GM21723 (cell line): Measurements from ENCODE around the gene PHF11.
"Not testable (repeated sequence)": the region's sequence is repeated elsewhere in the genome, so short reads cannot be mapped to it uniquely, and the experiment has no call there.

Experiments
- ATAC-seq: cut with Tn5 transposase; IDR thresholded peaks from one replicate; pipeline ENCODE4 v1.9.1; 2021; ENCODE audit warnings: mild to moderate bottlenecking, moderate library complexity; ENCODE audit not compliant: unreplicated experiment

The PHF11 gene

DNA sequence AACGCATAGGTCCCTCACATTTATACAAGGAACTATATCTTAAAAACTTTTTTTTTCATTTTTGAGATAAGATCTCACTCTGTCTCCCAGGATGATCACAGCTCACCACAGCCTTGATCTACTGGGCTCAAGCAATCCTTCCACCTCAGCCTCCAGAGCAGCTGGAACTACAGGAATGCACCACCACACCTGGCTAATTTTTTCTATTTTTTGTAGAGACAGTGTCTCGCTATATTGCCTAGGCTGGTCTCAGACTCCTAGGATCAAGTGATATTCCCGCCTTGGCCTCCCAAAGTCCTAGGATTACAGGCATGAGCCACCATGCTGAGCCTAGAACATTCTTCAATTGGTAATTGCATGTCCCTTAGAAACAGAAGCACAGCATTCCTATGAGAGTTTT is 47.9 kb downstream of the PHF11 start:
- no peak for ATAC-seq

- no peak for ATAC-seq
Measured at GRCh38 chr13:49545661-49546060, 49.9 kb downstream of the PHF11 start.

GRCh38 chr13:49546561-49546960 is 50.8 kb downstream of the PHF11 start:
- no peak for ATAC-seq

DNA sequence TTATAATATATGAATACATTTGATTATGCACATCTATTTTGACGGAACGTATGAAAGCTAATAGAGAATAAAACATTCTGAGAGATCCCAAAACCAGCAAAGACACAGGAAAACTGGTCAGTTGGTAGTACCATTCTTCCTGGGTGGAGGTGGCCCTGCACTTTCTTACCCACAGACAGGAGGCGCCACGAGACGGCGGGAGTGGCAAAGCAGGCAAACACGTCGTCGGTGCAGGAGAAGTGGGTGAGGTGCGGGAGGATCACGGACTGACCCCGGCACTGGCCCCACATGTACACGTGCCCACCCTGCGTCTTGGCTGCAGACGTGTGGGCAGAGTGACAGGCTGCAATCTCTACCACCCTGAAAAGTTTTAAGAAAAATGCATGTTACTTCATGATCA is 53.5 kb downstream of the PHF11 start:
- no peak for ATAC-seq

DNA sequence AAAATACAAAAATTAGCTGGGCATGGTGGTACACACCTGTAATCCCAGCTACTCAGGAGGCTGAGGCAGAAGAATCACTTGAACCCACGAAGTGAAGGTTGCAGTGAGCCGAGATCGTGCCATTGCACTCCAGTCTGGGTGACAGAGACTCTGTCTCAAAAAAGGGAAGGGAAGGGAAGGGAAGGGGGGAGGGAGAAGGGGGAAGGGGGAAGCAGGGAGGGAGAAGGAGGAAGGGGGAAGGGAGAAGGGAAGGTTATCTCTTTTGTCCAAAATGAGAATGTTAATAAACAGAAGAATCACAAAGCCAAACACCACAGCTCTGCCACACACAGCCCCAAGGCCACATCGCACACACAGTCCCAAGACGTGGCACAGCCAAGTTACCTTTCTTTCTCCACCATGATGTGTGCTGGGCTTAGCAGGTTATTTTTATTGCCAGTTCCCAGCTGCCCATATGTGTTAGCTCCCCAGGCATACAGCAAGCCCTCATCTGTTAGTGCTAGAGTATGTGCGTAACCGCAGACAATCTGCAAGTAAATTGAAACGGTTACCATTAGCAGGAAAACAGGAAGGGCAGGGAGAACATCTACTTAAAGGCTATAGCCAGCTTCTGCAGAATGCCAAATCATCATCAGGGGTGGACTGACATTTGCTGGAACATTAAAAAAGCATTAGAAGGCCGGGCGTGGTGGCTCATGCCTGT is 55.3 kb downstream of the PHF11 start:
- no peak for ATAC-seq

GRCh38 chr13:49553888-49554287 is 58.1 kb downstream of the PHF11 start:
- ATAC-seq, result no peak

GRCh38 chr13:49554387-49554786 is 58.6 kb downstream of the PHF11 start:
- ATAC-seq, result no peak

DNA sequence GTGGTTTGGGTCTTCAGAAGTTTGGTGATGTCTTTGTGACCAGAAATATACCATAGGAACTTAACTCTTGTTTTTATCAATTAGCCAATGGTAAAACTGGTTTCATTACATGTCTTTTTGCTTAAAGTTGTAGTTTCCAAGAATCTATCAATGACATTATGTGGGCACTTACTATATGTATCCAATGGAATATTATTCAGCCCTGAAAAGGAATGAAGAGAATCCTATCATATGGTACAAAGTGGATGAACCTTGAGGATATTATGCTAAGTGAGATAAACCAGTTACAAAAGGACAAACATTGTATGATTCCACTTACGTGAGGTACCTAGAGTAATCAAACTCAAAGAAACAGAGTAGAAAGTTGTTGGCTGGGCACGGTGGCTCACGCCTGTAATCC is 63.3 kb downstream of the PHF11 start:
- ATAC-seq, result no peak

DNA sequence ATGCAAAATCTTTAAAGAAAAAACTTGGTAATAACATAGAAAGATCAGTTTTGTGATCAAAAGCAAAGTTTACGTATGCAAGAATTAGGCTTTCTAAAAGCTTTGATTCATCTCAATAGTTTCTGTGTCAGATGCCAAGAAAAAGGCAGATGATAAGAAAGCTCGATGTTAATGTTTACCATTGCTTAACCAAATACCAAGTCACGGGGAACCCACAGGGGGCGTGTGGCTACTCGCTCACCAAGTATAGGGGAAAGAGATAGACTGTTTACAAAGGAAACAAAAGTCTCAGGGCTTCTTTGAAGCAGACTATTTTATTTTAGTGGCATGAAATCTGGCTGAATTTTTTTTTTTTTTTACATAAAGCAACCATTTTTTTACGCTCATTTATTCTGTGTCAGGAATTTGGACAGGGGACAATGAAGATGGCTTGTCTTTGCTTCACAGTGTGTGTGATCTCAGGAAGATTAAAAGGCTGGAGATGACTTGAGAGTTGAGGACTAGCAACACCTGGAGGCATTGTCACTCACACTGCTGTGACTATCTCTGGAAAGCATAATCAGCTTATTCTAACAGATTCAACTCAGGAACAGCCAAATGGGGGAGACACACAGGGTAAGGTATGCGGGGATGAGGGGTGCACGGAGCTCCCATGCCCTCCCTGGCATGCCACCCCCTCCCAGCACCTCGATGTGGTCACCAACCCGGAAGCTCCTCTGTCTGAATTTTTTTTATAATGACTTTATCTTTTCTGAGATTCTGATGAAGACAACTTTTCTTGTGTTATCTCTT is 64.7 kb downstream of the PHF11 start:
- ATAC-seq, result no peak

- no peak for ATAC-seq
Measured at GRCh38 chr13:49561062-49561410, 65.3 kb downstream of the PHF11 start.

DNA sequence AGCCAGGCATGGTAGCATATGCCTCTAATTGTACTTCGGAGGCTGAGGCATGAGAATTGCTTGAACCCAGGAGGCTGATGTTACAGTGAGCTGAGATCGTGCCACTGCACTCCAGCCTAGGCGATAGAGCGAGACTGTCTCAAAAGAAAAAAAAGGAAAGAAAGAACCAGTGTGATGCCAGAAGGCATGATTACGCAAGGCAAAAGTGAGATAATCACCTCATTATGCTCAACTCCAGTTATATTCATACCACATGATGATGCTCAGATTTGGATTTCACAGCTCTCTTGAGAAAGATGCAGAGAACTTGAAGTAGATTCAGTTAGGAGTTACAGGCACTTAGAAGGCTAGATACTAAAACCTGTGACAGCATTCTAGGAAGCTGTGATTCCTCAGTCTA is 67.8 kb downstream of the PHF11 start:
- no peak for ATAC-seq

- not testable (repeated sequence) for ATAC-seq
Measured at GRCh38 chr13:49565461-49565860, 69.7 kb downstream of the PHF11 start.

- ATAC-seq, result no peak
Measured at GRCh38 chr13:49566461-49566860, 70.7 kb downstream of the PHF11 start.

- ATAC-seq, result no peak
Measured at GRCh38 chr13:49567491-49567890, 71.7 kb downstream of the PHF11 start.

- no peak for ATAC-seq
Measured at GRCh38 chr13:49569993-49570689, 74.4 kb downstream of the PHF11 start.

DNA sequence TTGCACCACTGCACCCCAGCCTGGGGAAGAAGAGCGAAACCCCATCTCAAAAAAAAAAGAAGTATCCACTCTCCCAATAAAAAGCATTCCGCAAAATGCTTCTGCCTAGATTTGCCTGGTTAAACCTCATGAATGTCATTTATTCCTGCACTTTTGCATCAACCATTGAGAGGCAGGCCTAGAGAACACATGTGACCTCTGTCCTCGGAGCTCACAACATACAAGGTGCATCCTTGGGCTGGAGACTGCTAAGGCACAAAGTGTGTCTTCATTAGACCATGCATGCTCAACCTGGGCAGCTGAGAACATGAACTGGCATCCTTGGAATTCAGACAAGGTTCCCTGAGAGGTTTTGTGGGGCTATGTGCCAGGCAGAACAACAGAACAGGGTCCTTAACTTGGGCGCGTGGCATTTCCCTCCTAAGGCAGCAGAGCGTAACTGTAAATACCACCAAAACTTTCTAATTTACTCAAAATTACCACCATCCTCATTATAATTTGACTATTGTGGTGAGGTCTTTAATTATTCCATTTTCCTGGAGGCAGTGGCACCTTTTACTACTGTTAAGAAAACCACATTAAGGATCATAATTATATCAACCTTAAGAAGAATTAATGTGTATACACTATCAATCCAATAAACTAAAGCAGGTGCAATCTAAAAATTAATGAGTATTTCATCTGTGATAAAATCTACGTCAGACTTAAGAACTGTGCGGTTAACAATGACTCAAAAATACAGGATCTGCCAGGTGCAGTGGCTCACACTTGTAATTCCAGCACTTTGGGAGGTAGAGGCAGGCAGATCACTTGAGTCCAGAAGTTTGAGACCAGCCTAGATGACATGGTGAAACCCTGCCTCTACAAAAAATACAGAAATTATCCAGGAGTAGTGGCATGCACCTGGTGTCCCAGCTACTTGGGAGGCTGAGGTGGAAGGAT is 75.8 kb downstream of the PHF11 start:
- ATAC-seq, result no peak
